GM12892 (cell line): ENCODE data around the gene SH2D5.

Experiments used
- POLR2A ChIP-seq: IDR thresholded peaks from 2 replicates; pipeline ENCODE4 v1.6.1; 2011; ENCODE audit warnings: low read depth, low read length, control low read depth
- POLR2AphosphoS5 ChIP-seq: IDR thresholded peaks from 2 replicates; pipeline ENCODE4 v1.6.1; 2011; ENCODE audit warnings: low read depth, low read length, control low read depth

GRCh38 chr1:20725189-20726117 is 7.0 kb downstream of the SH2D5 start:
- TF ChIP-seq POLR2AphosphoS5 (no peak), POLR2A (no peak)
